Ishikawa (cell line): ENCODE results near the gene FAM81A.

Experiments
- CEBPB ChIP-seq: IDR thresholded peaks from 2 replicates; pipeline ENCODE4 v1.6.1; 2012
- CREB1 ChIP-seq: IDR thresholded peaks from 2 replicates; pipeline ENCODE4 v1.6.1; 2012; ENCODE audit warnings: low read depth
- EGR1 ChIP-seq: IDR thresholded peaks from 2 replicates; pipeline ENCODE4 v1.6.1; 2012
- EP300 ChIP-seq: IDR thresholded peaks from 2 replicates; pipeline ENCODE4 v1.6.1; 2012; ENCODE audit warnings: borderline replicate concordance
- FOXM1 ChIP-seq: IDR thresholded peaks from 2 replicates; pipeline ENCODE4 v1.6.1; 2012; ENCODE audit warnings: low read depth, borderline replicate concordance
- NFIC ChIP-seq: IDR thresholded peaks from 2 replicates; pipeline ENCODE4 v1.6.1; 2012
- RAD21 ChIP-seq: IDR thresholded peaks from 2 replicates; pipeline ENCODE4 v1.6.1; 2012; ENCODE audit warnings: low read depth
- TAF1 ChIP-seq: IDR thresholded peaks from 2 replicates; pipeline ENCODE4 v1.6.1; 2012; ENCODE audit warnings: low read depth, mild to moderate bottlenecking
- TCF12 ChIP-seq: IDR thresholded peaks from 2 replicates; pipeline ENCODE4 v1.6.1; 2012; ENCODE audit warnings: low read depth
- TEAD4 ChIP-seq: IDR thresholded peaks from 2 replicates; pipeline ENCODE4 v1.6.1; 2012
- YY1 ChIP-seq: IDR thresholded peaks from 2 replicates; pipeline ENCODE4 v1.6.1; 2012; ENCODE audit warnings: low read depth
- ZBTB7A ChIP-seq: IDR thresholded peaks from 2 replicates; pipeline ENCODE4 v1.6.1; 2012; ENCODE audit warnings: low read depth
- TF ChIP-seq, protein P1 (sequence below): IDR thresholded peaks from 2 replicates; pipeline ENCODE4 v1.6.1; 2012; ENCODE audit warnings: low read depth, mild to moderate bottlenecking
- TF ChIP-seq, protein P2 (sequence below): IDR thresholded peaks from 2 replicates; pipeline ENCODE4 v1.6.1; 2012
- TF ChIP-seq, protein P3 (sequence below): IDR thresholded peaks from 2 replicates; pipeline ENCODE4 v1.6.1; 2012

The FAM81A gene

GRCh38 chr15:59448871-59449270 is 10.9 kb downstream of the FAM81A start:
- TF ChIP-seq EGR1 (no peak), TAF1 (no peak), NFIC (no peak), CEBPB (no peak), CREB1 (no peak)

DNA sequence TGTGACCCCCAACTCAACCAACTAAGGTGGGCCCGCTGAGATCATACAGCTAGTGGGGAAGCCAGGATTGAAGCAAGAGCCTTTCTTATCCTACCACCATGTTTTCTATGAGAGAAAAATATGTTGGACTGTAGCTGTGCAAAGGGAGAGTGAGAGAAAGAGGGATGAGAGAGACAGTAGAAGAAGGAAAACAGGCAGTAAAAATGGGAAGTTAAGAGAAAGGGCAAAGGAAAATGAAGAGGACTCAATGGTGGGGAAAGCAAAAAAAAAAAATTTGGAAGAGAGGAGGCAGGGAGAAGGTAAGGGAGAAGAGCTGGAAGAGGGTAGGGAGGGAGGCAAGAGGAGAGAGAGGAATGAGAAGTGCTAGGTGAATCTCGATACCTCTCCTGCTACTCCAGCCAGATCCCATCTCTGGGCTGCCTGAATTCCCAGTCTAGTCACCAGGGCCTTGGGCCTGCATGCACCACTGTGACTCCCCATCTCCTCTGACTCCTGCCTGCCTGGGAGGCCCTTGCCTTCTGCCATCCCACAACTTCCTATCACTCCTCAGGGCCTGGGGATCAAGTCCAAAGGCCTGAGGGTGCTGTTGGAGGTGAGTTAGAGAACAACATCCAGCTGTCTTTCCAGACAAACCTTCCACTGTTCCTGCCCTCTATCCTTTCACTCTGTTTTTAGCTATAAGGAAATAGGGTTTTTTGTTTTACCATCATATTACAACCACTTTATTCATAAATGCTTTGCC is 15.7 kb downstream of the FAM81A start:
- TF ChIP-seq CREB1: no peak
- TF ChIP-seq, protein P1, sequence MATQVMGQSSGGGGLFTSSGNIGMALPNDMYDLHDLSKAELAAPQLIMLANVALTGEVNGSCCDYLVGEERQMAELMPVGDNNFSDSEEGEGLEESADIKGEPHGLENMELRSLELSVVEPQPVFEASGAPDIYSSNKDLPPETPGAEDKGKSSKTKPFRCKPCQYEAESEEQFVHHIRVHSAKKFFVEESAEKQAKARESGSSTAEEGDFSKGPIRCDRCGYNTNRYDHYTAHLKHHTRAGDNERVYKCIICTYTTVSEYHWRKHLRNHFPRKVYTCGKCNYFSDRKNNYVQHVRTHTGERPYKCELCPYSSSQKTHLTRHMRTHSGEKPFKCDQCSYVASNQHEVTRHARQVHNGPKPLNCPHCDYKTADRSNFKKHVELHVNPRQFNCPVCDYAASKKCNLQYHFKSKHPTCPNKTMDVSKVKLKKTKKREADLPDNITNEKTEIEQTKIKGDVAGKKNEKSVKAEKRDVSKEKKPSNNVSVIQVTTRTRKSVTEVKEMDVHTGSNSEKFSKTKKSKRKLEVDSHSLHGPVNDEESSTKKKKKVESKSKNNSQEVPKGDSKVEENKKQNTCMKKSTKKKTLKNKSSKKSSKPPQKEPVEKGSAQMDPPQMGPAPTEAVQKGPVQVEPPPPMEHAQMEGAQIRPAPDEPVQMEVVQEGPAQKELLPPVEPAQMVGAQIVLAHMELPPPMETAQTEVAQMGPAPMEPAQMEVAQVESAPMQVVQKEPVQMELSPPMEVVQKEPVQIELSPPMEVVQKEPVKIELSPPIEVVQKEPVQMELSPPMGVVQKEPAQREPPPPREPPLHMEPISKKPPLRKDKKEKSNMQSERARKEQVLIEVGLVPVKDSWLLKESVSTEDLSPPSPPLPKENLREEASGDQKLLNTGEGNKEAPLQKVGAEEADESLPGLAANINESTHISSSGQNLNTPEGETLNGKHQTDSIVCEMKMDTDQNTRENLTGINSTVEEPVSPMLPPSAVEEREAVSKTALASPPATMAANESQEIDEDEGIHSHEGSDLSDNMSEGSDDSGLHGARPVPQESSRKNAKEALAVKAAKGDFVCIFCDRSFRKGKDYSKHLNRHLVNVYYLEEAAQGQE: no peak
- no peak for TF ChIP-seq ZBTB7A
- TF ChIP-seq TCF12: no peak
- no peak for TF ChIP-seq TEAD4

GRCh38 chr15:59456114-59456513 is 18.1 kb downstream of the FAM81A start:
- no peak; the same call in 1 of the 2 replicates for TF ChIP-seq NFIC
- TF ChIP-seq CREB1: no peak
- TF ChIP-seq, protein P2, sequence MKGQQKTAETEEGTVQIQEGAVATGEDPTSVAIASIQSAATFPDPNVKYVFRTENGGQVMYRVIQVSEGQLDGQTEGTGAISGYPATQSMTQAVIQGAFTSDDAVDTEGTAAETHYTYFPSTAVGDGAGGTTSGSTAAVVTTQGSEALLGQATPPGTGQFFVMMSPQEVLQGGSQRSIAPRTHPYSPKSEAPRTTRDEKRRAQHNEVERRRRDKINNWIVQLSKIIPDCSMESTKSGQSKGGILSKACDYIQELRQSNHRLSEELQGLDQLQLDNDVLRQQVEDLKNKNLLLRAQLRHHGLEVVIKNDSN: peak; percentile 70
- peak; percentile 81 for TF ChIP-seq TCF12
- TF ChIP-seq, protein P1: no peak
- no peak for TF ChIP-seq TAF1
- no peak for TF ChIP-seq CEBPB
- TF ChIP-seq ZBTB7A: no peak
- TF ChIP-seq RAD21: no peak; the same call in 1 of the 2 replicates
- TF ChIP-seq EGR1: no peak
- TF ChIP-seq TEAD4: peak; percentile 75
- TF ChIP-seq, protein P3, sequence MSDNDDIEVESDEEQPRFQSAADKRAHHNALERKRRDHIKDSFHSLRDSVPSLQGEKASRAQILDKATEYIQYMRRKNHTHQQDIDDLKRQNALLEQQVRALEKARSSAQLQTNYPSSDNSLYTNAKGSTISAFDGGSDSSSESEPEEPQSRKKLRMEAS: peak; percentile 94
- TF ChIP-seq YY1: peak; percentile 76
- no peak for TF ChIP-seq FOXM1
- peak; percentile 63 for TF ChIP-seq EP300

GRCh38 chr15:59457103-59457502 is 19.1 kb downstream of the FAM81A start:
- TF ChIP-seq RAD21: no peak
- no peak for TF ChIP-seq YY1
- TF ChIP-seq CREB1: no peak
- TF ChIP-seq ZBTB7A: no peak
- TF ChIP-seq NFIC: no peak
- no peak for TF ChIP-seq TCF12
- no peak for TF ChIP-seq CEBPB
- no peak for TF ChIP-seq EGR1
- no peak for TF ChIP-seq TEAD4
- TF ChIP-seq, protein P3: no peak
- no peak for TF ChIP-seq FOXM1
- no peak for TF ChIP-seq EP300
- TF ChIP-seq, protein P1: no peak
- TF ChIP-seq, protein P2: no peak
- TF ChIP-seq TAF1: no peak

- TF ChIP-seq TCF12: no peak
- no peak for TF ChIP-seq TEAD4
- TF ChIP-seq FOXM1: no peak
- no peak for TF ChIP-seq TAF1
- no peak for TF ChIP-seq NFIC
- TF ChIP-seq, protein P1: no peak
- no peak for TF ChIP-seq RAD21
- TF ChIP-seq, protein P3: no peak
- TF ChIP-seq EGR1: no peak
- no peak for TF ChIP-seq EP300
- TF ChIP-seq ZBTB7A: no peak
- TF ChIP-seq YY1: no peak
- TF ChIP-seq CREB1: no peak
- TF ChIP-seq, protein P2: no peak
- TF ChIP-seq CEBPB: no peak
Measured at GRCh38 chr15:59461521-59461920, 23.5 kb downstream of the FAM81A start.
